Activated T-cell treated with anti-CD3 and anti-CD28 coated beads for 4 hours (primary cell): ENCODE measurements around the gene ASPDH.
"Not testable (repeated sequence)": the region's sequence is repeated elsewhere in the genome, so short reads cannot be mapped to it uniquely, and the experiment has no call there.

Experiments
- DNase-seq: peaks from one replicate; pipeline ENCODE4 v3.0.0-alpha.2; 2020

Gene ASPDH

GRCh38 chr19:50547385-50548190, 33.9 kb upstream of the ASPDH start:
- no peak for DNase-seq

DNA sequence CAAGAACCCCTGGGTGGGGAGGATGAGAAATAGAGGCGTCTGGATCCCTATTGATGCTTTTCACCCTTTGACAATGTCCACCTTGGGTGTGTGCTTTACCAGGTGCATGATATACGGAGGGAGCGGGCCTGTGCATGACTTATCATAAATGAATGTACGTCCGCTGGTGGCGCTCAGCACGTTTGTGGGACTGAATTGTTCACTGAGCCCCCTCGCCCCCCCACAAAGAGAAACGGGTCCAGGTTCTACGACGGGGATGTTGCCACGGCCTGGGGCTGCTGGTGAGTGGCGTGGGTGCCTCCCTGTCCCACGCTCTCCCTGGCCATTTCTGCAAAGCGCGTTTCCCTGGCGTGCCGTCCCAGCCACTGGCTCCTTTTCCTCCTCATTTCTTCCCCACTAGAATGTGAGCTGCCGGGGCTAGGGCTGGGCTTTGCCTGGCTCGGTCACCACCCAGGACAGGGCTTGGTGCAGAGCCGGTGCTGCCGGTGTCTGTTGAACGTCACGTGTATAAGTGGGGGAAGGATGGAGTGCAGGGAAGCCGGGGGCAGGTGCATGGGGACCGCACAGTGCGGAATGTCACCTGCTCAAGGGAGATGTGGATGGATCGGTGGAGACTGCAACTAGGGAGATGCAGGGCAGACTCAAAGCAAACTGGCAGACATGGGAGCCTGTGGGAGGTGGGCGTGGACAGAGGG, 33.0 kb upstream of the ASPDH start:
- DNase-seq, result no peak

DNA sequence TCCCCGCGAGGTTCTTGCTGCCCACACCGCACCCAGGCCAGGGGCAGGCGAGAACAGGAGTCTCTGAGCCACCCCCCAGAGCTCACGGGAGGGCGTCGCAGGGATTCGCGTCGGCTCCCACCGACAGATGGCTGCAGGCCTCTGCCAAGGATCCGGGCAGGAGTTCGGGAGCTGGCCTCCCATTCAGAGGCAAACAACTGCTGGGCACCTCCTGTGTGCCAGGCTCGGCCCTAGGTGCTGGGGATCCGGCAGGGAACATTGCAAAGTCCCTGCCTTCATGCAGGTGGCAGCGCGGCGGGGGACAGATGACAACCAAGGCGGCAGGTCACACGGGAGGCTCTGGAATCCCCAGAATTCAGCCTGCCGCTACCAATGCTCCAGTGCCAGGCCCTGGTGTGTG, 29.2 kb upstream of the ASPDH start:
- DNase-seq, result no peak

DNA sequence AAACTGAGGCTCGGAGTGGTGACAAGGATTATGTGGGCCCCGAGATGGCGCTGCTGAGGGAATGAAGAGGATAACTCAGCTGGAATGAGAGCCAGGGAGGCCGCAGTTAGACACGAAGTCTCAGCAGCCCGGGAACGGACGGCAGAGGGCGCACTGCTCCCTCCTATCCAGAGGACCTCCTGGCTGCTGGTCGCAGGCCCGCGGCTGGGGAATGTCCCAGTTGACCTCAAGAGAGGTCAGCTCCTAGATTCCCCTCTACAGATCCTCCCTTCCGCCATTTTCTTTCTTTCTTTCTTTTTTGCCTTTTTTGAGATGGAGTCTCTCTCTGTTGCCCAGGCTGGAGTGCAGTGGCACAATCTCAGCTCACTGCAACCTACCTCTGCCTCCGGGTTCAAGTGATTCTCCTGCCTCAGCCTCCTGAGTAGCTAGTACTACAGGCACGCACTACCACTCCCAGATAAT, 24.1 kb upstream of the ASPDH start:
- DNase-seq, result peak; percentile 41

DNA sequence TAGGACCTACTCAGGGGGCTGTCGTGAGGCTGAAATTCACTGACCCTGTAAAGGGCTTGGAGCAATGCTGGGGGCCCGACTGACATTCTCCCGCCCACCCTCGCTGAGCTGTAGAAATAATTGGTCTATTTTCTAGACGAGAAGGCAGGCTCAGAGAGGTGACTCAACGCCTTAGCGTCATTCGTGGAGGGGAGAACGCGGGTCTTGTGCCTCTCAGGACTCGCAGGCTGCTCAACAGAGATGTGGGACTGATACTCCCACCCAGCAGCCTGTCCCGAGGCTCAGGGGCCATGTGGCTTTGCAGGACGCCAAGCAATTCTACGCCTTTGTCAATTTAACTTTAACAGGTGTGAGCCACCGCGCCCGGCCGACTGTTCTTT, 23.6 kb upstream of the ASPDH start:
- DNase-seq, result no peak

DNA sequence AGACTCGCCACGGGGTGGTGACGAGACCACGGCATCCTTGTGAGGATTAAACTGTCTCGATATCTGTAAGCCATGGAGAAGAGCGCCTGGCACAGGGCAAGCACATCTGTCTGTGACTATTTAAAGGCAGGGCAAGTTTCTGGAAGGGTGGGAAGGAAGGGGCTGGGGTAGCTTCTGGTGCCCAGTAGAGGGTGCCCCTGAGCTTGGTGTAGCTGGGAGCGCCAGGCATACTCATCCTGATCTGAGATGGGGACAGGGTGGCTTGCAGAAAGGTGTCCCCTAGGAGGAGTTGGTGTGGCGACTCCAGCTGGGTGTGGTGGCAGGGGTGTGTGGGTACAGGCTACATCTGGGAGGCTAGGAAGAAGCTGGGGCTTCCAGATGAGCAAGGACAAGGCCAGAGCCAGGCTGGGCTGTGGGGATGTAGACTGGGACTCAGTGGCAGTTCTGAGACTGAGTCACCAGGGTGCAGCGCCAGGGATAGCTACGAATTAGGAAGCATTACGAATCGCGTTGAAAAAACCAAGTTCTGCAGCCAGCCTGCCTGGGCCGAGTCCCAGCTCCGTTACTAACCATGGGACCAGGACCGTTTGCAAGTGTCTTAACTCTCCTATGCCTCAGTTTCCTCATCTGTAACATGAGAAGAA, 23.1 kb upstream of the ASPDH start:
- no peak for DNase-seq

DNA sequence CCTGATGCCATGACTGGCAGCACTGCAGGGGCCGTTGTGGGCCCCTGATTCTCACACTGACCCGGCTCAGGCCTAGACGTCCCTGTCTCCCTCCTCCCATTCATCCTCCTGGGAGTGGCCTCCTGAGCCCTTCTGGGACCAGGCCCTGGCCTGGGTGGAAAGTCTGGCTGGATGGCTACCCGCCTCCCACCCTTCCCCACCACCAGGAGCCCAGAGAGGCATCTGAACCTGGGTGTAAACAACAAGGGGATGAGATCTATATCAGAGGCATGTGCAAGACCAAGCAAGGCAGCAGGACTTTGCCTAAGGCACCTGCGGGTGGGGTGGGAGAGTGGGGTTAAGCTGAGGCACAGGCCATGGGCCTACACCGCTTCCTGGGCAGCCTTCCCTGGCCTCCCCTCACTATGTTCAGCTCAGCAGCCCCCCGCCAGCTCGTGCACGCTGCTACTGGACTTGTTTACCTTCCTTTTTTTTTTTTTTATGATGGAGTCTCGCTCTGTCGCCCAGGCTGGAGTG, 22.0 kb upstream of the ASPDH start:
- no peak for DNase-seq

DNA sequence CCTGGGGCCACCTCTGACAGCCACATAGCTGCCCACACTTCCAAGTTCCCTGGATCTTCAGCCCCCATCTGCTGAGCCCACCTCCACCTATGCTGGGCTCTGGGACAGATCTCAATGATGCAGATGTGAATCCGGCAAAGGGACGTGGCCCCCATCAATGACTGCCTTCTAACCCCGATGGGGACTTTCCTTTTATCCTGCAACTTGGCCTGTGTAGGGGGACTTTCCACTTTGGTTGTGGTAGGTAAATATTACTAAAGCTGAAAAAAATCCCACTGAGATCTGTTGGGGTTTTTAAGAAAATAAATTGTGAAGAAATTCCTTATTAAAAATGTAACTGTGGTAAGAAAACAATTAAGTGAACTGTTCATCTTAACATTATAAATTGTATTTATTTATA, 20.8 kb upstream of the ASPDH start:
- DNase-seq, result no peak

DNA sequence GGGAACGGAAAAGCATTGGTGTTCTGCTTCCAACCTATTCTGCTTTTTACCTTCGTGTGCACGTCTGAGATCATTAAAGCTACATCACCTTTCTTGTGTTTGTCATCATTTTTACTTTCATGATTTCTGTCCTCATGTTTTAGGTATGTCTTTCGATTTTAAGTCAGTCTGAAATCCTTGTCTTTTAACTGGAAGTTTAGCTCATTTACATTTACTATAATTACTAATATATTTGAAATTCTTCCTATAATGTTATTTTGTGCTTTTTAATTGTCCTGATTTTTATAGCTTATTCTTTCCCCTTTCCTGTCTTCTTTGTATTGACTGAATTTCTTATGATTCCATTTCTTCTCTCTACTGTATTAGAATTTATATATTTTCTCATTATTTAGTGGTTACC, 19.2 kb upstream of the ASPDH start:
- DNase-seq, result no peak

- DNase-seq, result no peak
These were observed 17.5 kb upstream of the ASPDH start for GRCh38 chr19:50531171-50531612.

- not testable (repeated sequence) for DNase-seq
These were observed 14.3 kb upstream of the ASPDH start for GRCh38 chr19:50528052-50528451.

- no peak for DNase-seq
These were observed 9.2 kb upstream of the ASPDH start for GRCh38 chr19:50522881-50523280.

DNA sequence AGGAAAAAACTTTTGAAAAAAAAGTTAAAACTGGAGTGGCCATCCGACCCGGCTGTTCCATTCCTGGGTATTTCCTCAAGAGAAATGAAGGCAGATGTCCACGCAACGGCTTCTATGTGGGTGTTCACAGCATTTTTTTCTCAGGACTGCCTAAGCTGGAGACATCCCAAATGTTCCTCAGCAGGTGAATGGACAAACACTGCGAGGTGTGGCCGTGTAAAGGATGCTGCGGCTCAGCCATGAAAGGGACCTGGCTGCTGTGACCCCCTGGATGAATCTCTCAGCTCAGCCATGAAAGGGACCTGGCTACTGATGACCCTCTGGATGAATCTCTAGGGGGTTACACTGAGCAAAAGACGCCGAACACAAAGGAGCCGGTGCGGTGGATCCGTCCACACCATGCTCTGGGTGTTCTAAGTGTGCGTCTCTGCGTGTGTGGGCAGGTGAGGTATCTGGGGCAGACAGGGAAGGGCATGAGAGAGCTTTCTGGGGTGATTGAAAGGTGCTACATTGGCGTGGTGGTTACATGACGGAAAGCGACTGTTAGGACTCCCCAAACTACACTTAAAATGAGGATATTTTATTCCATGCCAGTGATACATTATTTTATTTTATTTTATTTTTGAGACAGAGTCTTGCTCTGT, 7.2 kb upstream of the ASPDH start:
- DNase-seq, result no peak

GRCh38 chr19:50519006-50519575, 5.4 kb upstream of the ASPDH start:
- no peak for DNase-seq

DNA sequence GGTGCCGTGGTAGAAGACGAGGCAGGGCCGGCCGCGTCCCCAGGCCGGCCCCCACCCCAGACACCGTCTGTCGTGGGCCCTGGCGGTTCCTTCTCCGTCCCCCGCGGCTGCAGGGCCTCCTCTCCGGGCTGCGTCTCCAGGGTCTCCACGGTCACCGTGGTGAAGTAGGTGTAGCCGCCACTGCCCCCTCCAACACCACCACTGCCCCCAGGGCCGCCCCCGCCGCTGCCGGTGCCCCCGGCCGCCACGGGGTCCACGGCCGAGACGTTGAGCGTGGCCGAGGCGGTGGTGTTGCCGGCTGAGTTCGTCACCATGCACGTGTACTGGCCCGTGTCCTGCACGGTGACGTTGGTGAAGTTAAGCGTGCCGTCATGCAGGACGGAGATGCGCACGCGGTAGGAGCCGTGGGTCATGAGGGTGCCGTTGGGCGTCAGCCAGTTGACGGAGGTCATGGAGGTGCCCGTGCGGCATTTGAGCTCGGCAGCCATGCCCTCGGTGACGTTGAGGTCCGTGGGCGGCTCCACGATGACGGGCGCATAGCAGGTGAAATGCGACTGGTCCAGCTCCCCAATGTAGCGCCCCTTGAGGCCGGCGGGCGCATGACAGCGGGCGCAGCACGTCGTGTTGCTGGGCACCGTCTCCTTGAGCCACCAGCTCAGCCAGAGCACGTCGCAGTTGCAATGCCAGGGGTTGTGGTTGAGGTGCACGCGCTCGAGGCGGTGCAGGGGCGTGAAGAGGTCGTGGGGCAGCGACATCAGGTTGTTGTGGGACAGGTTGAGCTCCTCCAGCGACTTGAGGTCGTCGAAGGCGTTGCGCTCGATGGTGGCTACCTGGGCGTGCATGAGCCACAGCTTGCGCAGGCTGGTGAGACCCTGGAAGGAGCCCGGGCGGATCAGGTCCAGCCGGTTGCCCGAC, 4.6 kb upstream of the ASPDH start:
- no peak for DNase-seq

DNA sequence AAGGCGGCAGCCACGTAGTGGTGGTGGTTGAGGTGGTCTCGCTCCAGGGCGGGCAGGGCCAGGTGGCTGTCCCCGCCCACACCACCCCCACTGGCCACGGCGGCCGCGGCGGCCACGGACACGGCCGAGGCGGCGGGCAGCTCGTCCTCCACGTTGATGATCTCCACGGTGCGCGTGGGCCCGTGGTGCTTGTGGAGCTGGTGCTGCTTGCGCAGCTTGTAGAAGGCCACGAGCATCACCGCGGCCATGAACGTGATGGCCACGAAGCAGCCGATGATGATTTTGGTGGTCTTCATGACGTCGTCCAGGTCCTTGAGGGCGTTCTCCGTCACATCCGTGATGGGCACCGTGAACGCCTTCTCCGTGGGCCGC, 4.0 kb upstream of the ASPDH start:
- no peak for DNase-seq

DNA sequence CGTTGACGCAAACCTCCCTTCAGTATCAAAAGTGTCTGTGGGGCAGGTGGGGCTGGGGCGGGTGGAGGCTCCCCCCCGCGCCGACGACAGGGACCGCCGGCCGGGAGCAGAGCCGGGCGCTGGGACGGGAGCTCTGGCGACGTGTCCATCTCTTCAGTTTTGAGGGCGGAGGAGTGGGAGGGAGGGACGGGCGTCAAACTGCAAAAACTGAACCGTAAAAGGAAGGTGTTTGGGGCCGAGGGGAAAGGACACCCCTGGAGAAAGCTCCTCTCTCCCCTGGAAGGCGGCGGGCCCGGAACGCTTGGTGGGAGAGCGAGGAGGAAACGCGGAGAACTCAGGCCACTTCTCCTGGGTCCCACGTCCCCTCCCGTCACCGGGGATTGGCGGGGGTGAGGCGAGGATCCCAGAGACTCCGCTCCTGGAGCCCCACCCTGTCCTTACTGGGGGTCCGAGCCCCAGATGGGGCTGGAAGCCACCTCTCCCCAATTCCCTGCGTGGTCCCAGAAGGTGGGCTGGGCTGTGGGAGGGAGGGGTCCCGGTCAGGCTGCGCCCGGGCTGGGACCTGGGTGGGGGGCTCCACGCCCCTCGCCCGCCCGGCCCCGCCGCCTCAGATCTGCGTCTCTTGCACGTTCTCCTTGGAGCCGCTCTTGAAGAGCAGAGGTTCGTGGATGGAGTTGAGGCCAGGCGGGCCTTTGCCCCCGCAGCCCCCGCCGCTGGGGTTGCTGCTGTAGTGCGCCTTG, 3.4 kb upstream of the ASPDH start:
- DNase-seq, result no peak

GRCh38 chr19:50516456-50516855, 2.7 kb upstream of the ASPDH start:
- no peak for DNase-seq

GRCh38 chr19:50515168-50515561, 1.5 kb upstream of the ASPDH start:
- DNase-seq, result no peak

GRCh38 chr19:50514346-50515167, 844 bp upstream of the ASPDH start:
- no peak for DNase-seq
